ENCODE measurements around the gene ATP11A. TPM values are rescaled to one million over a fixed set of nuclear protein-coding genes. Genes with fewer than 3 reads are reported as not detected.

ATP11A gene
- total RNA-seq, 3 donors from 2014 or later, result 22.1 to 27.2 (median 26.8) TPM

DNA sequence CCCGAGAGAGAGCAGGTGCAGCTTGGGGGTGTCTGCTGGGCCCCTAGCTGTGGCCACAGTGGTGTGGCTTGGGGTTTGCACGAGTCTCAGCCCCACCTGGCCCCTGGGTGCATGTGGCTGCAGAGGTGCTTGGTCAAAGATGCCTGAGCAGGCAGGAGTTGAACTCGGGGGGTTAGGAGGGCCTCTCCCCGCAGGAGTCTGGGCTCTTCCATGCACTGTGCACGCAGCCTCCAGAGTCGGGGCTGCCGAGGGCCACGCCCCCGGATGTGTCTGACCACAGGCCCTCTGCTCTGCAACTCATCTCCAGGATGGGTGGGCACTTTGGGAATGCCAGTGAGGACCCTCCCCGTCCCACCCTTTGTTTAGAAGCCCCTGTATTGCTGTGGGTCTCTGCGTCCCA, 187.7 kb downstream of the ATP11A start:
- H3K27ac ChIP-seq, result no peak overlapping the region
- intact Hi-C loops (cut with DNase I; ENCODE audit: low total_unique reads), result no loop called here
- H3K36me3 ChIP-seq, result no peaks in the 10 kb centered on the region
- no peak for DNase-seq (ENCODE audit: low spot score in 2 of 2)
- no peak overlapping the region for H3K4me3 ChIP-seq
- no peaks in the 10 kb centered on the region for H3K27me3 ChIP-seq
- H3K4me1 ChIP-seq, result no peaks in the 10 kb centered on the region
- H3K9me3 ChIP-seq, result no peaks in the 10 kb centered on the region
- TF ChIP-seq CTCF (IDR thresholded peaks at IDR 0.05), result no peak
- TF ChIP-seq POLR2A (IDR thresholded peaks at IDR 0.05), result no peak
- no peak for TF ChIP-seq POLR2AphosphoS5 (IDR thresholded peaks at IDR 0.05)

DNA sequence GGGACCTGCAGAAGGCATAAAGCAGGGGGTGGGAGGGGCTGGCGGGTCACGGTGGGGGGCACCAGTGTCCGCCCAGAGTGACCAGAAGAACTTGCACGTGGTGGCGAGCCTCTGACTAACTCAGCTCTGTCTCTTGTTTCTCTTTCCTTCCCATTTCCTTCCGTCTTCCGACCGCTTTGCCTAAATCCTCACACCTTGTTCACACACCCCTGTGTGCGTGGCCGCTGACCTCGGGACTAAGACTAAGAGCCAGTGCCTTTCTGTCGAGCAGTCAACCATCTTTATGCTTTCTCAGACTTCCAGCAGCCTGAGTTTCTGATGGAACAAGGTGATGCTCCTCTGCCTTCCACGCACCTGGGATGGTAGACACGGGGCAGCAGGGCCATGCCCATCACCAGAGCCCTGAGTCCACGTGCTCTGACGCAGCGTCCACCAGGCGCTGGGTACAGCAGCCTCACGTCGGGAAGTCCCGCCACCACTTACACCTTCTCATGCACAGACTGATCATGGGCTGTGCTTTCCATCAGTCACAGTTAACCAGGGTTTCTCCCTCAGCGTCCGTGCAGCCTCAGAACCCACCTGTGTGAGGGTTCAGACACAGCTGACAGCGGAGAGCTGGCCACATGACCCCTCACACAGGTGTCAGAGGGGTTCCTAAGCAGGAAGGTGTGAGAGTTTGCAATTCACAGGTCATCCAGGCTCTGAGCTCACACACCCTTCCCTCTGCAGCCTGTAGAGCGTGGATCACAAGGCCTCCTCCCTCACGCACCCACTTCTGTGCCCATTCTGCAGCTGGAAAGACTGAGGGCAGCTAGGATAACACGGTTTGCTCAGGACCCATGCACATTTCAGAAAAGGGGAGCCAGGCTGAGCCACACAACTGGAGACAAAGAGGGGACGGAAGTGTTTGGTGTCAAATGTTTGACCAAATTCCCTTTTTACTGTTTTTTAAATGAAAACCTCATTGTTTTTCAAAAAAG, 188.4 kb downstream of the ATP11A start:
- Histone ChIP-seq H3K36me3 (no peaks in the 10 kb centered on the region), H3K9me3 (no peaks in the 10 kb centered on the region), H3K4me1 (no peaks in the 10 kb centered on the region), H3K27me3 (no peaks in the 10 kb centered on the region), H3K4me3 (no peak overlapping the region), H3K27ac (no peak overlapping the region)
- intact Hi-C loops (cut with DNase I; ENCODE audit: low total_unique reads), result no loop called here
- TF ChIP-seq POLR2A (IDR thresholded peaks at IDR 0.05) (no peak), CTCF (IDR thresholded peaks at IDR 0.05) (no peak), POLR2AphosphoS5 (IDR thresholded peaks at IDR 0.05) (no peak)
- DNase-seq (ENCODE audit: low spot score in 2 of 2), result no peak

DNA sequence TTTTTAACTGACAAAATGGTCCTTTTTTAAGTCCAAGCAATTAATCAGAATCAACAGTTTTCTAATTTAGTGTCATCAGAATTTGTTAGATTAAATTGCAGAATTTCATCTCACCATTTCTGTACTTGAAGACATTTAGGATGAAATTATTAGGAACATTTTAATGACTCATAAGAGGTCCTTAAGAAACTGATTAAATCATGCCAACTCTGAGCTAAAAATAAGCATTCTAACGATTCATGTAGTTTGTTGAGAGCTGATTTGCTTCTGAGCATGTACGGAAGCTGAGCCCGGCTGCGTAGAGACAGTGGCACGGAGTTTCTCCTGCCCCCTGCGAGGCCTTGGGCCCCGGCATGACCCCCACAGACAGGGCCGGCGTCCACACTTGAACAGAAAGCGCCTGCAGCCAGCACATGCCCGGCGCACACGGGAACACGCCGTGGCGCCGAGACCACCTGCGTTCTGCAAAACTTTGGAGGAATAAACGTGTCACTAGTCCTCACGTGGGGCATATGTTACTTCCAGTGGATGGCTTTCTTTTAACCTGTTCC, 189.5 kb downstream of the ATP11A start:
- DNase-seq (ENCODE audit: low spot score in 2 of 2), result no peak
- no peak for TF ChIP-seq POLR2AphosphoS5 (IDR thresholded peaks at IDR 0.05)
- no peak for TF ChIP-seq POLR2A (IDR thresholded peaks at IDR 0.05)
- TF ChIP-seq CTCF (IDR thresholded peaks at IDR 0.05), result no peak
- no peaks in the 10 kb centered on the region for H3K4me1 ChIP-seq
- no peaks in the 10 kb centered on the region for H3K27me3 ChIP-seq
- no peak overlapping the region for H3K4me3 ChIP-seq
- H3K9me3 ChIP-seq, result no peaks in the 10 kb centered on the region
- intact Hi-C loops (cut with DNase I; ENCODE audit: low total_unique reads), result no loop called here
- no peaks in the 10 kb centered on the region for H3K36me3 ChIP-seq
- H3K27ac ChIP-seq, result no peak overlapping the region

GRCh38 chr13:112880221-112880641, 190.4 kb downstream of the ATP11A start:
- Histone ChIP-seq H3K9me3 (no peaks in the 10 kb centered on the region), H3K27ac (no peak overlapping the region), H3K4me1 (no peaks in the 10 kb centered on the region), H3K4me3 (no peak overlapping the region), H3K27me3 (no peaks in the 10 kb centered on the region), H3K36me3 (no peaks in the 10 kb centered on the region)
- TF ChIP-seq POLR2AphosphoS5 (IDR thresholded peaks at IDR 0.05), result no peak
- TF ChIP-seq POLR2A (IDR thresholded peaks at IDR 0.05), result no peak
- TF ChIP-seq CTCF (IDR thresholded peaks at IDR 0.05), result no peak
- intact Hi-C loops (cut with DNase I; ENCODE audit: low total_unique reads), result no loop called here
- no peak for DNase-seq (ENCODE audit: low spot score in 2 of 2)

DNA sequence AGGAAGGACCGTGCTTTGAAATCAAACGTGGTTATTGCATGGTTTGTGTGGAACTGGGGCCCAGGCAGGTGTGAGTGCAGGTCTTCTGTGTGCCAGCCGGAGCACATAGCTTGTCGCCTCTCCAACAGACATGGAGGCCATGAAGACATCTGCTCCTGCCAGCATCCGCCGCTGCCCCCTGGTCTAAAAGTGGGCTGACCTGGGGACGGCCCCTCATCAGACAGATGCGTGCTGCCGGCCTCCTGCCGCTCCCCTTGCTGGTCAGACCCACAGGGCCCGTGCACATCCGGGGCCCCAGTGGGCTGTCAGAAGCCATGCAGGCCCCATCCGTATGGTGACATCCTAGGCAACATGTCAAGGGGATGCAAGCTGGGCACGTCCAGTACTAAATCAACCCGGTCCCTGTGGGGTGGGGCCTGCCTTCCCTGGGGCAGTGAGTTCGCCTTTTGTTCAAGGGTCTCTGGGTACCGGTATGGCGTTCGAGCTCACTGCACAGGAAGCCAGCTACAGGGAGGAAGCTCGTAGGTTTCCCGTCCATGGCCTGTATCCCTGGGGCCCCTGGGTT, 191.2 kb downstream of the ATP11A start:
- no peaks in the 10 kb centered on the region for H3K4me1 ChIP-seq
- H3K27ac ChIP-seq, result no peak overlapping the region
- H3K36me3 ChIP-seq, result no peaks in the 10 kb centered on the region
- TF ChIP-seq POLR2AphosphoS5 (IDR thresholded peaks at IDR 0.05), result no peak
- TF ChIP-seq POLR2A (IDR thresholded peaks at IDR 0.05), result no peak
- no peak for TF ChIP-seq CTCF (IDR thresholded peaks at IDR 0.05)
- no peaks in the 10 kb centered on the region for H3K9me3 ChIP-seq
- intact Hi-C loops (cut with DNase I; ENCODE audit: low total_unique reads), result no loop called here
- H3K4me3 ChIP-seq, result no peak overlapping the region
- no peaks in the 10 kb centered on the region for H3K27me3 ChIP-seq
- DNase-seq (ENCODE audit: low spot score in 2 of 2), result no peak
